ENCODE results near the gene GATA6. TPM values are rescaled to one million over a fixed set of nuclear protein-coding genes. Genes with fewer than 3 reads are reported as not detected.
"Not testable (repeated sequence)": the region's sequence is repeated elsewhere in the genome, so short reads cannot be mapped to it uniquely, and the experiment has no call there.

GATA6 gene
- total RNA-seq, 2 donors from 2014 or later: not detected

- Mint-ChIP-seq H3K36me3 (no peaks in the 10 kb centered on the region), H3K4me1 (ENCODE audit: low read depth in 2 of 2) (peaks cover 0 to 5% of the 10 kb centered on the region in 2 donors), H3K27ac (no peak overlapping the region), H3K27me3 (peaks cover 12 to 25% of the 10 kb centered on the region in 2 donors), H3K4me3 (no peak overlapping the region), H3K9me3 (no peaks in the 10 kb centered on the region)
- ATAC-seq (no peak), DNase-seq (ENCODE audit: low spot score) (no peak)
Observed at GRCh38 chr18:22180722-22181121, 11.3 kb downstream of the GATA6 start.

- ATAC-seq (no peak), DNase-seq (ENCODE audit: low spot score) (no peak)
- H3K4me1 Mint-ChIP-seq (ENCODE audit: low read depth in 2 of 2): no peaks in the 10 kb centered on the region
- H3K27ac Mint-ChIP-seq: no peak overlapping the region
- H3K27me3 Mint-ChIP-seq: peaks cover 4 to 11% of the 10 kb centered on the region in 2 donors
- no peaks in the 10 kb centered on the region for H3K9me3 Mint-ChIP-seq
- no peak overlapping the region for H3K4me3 Mint-ChIP-seq
- H3K36me3 Mint-ChIP-seq: no peaks in the 10 kb centered on the region
Observed at GRCh38 chr18:22182884-22183697, 13.7 kb downstream of the GATA6 start.

GRCh38 chr18:22183698-22184170 is 14.3 kb downstream of the GATA6 start:
- Mint-ChIP-seq H3K27ac (no peak overlapping the region), H3K27me3 (peaks cover 9 to 16% of the 10 kb centered on the region in 2 donors), H3K36me3 (no peaks in the 10 kb centered on the region), H3K9me3 (no peaks in the 10 kb centered on the region), H3K4me1 (ENCODE audit: low read depth in 2 of 2) (no peaks in the 10 kb centered on the region), H3K4me3 (no peak overlapping the region)
- no peak for DNase-seq (ENCODE audit: low spot score)
- no peak for ATAC-seq

- ATAC-seq; H3K9me3 Mint-ChIP-seq; H3K27ac Mint-ChIP-seq; DNase-seq (ENCODE audit: low spot score); H3K4me3 Mint-ChIP-seq; H3K4me1 Mint-ChIP-seq (ENCODE audit: low read depth in 2 of 2); H3K36me3 Mint-ChIP-seq: not testable (repeated sequence)
- H3K27me3 Mint-ChIP-seq: peaks cover 12 to 16% of the 10 kb centered on the region in 2 donors
Observed at GRCh38 chr18:22184573-22184972, 15.2 kb downstream of the GATA6 start.

- no peaks in the 10 kb centered on the region for H3K9me3 Mint-ChIP-seq
- no peak overlapping the region for H3K4me3 Mint-ChIP-seq
- no peak overlapping the region for H3K27ac Mint-ChIP-seq
- no peak for DNase-seq (ENCODE audit: low spot score)
- peak in 1 of 2 donors; percentile 27 for ATAC-seq
- no peaks in the 10 kb centered on the region for H3K36me3 Mint-ChIP-seq
- H3K4me1 Mint-ChIP-seq (ENCODE audit: low read depth in 2 of 2): no peaks in the 10 kb centered on the region
- peaks cover 8 to 10% of the 10 kb centered on the region in 2 donors for H3K27me3 Mint-ChIP-seq
Observed at GRCh38 chr18:22185273-22185672, 15.9 kb downstream of the GATA6 start.

- DNase-seq (ENCODE audit: low spot score): no peak
- Mint-ChIP-seq H3K27ac (no peak overlapping the region), H3K36me3 (no peaks in the 10 kb centered on the region), H3K4me3 (no peak overlapping the region), H3K27me3 (peaks cover 12 to 14% of the 10 kb centered on the region in 2 donors), H3K9me3 (no peaks in the 10 kb centered on the region), H3K4me1 (ENCODE audit: low read depth in 2 of 2) (peaks cover 3 to 4% of the 10 kb centered on the region in 2 donors)
- ATAC-seq: no peak
Observed at GRCh38 chr18:22185771-22186386, 16.5 kb downstream of the GATA6 start.

- no peak overlapping the region for H3K27ac Mint-ChIP-seq
- H3K4me3 Mint-ChIP-seq: no peak overlapping the region
- H3K36me3 Mint-ChIP-seq: no peaks in the 10 kb centered on the region
- DNase-seq (ENCODE audit: low spot score) (no peak), ATAC-seq (no peak)
- H3K27me3 Mint-ChIP-seq: peaks cover 12 to 17% of the 10 kb centered on the region in 2 donors
- H3K9me3 Mint-ChIP-seq: no peaks in the 10 kb centered on the region
- H3K4me1 Mint-ChIP-seq (ENCODE audit: low read depth in 2 of 2): peaks cover 4 to 5% of the 10 kb centered on the region in 2 donors
Observed at GRCh38 chr18:22186484-22186971, 17.1 kb downstream of the GATA6 start.

- ATAC-seq: no peak
- H3K4me3 Mint-ChIP-seq: no peak overlapping the region
- peaks cover 17 to 21% of the 10 kb centered on the region in 2 donors for H3K27me3 Mint-ChIP-seq
- H3K36me3 Mint-ChIP-seq: no peaks in the 10 kb centered on the region
- DNase-seq (ENCODE audit: low spot score): no peak
- peaks cover 4 to 5% of the 10 kb centered on the region in 2 donors for H3K4me1 Mint-ChIP-seq (ENCODE audit: low read depth in 2 of 2)
- H3K27ac Mint-ChIP-seq: no peak overlapping the region
- H3K9me3 Mint-ChIP-seq: no peaks in the 10 kb centered on the region
Observed at GRCh38 chr18:22188559-22189267, 19.3 kb downstream of the GATA6 start.

- Mint-ChIP-seq H3K9me3 (no peaks in the 10 kb centered on the region), H3K36me3 (no peaks in the 10 kb centered on the region), H3K4me3 (no peak overlapping the region), H3K27ac (no peak overlapping the region), H3K27me3 (peaks cover 17 to 24% of the 10 kb centered on the region in 2 donors), H3K4me1 (ENCODE audit: low read depth in 2 of 2) (peaks cover 4 to 5% of the 10 kb centered on the region in 2 donors)
- ATAC-seq (no peak), DNase-seq (ENCODE audit: low spot score) (no peak)
Observed at GRCh38 chr18:22189449-22190166, 20.2 kb downstream of the GATA6 start.

GRCh38 chr18:22191346-22191695 is 21.9 kb downstream of the GATA6 start:
- DNase-seq (ENCODE audit: low spot score) (no peak), ATAC-seq (no peak)
- H3K9me3 Mint-ChIP-seq: no peaks in the 10 kb centered on the region
- H3K4me1 Mint-ChIP-seq (ENCODE audit: low read depth in 2 of 2): peaks cover 4 to 5% of the 10 kb centered on the region in 2 donors
- H3K4me3 Mint-ChIP-seq: no peak overlapping the region
- peaks cover 17 to 31% of the 10 kb centered on the region in 2 donors for H3K27me3 Mint-ChIP-seq
- H3K27ac Mint-ChIP-seq: no peak overlapping the region
- H3K36me3 Mint-ChIP-seq: no peaks in the 10 kb centered on the region

GRCh38 chr18:22191923-22192322 is 22.5 kb downstream of the GATA6 start:
- H3K27ac Mint-ChIP-seq: no peak overlapping the region
- H3K9me3 Mint-ChIP-seq: no peaks in the 10 kb centered on the region
- ATAC-seq (no peak), DNase-seq (ENCODE audit: low spot score) (no peak)
- peaks cover 17 to 31% of the 10 kb centered on the region in 2 donors for H3K27me3 Mint-ChIP-seq
- peaks cover 4 to 5% of the 10 kb centered on the region in 2 donors for H3K4me1 Mint-ChIP-seq (ENCODE audit: low read depth in 2 of 2)
- H3K4me3 Mint-ChIP-seq: no peak overlapping the region
- no peaks in the 10 kb centered on the region for H3K36me3 Mint-ChIP-seq

- no peak for ATAC-seq
- peaks cover 4 to 5% of the 10 kb centered on the region in 2 donors for H3K4me1 Mint-ChIP-seq (ENCODE audit: low read depth in 2 of 2)
- no peaks in the 10 kb centered on the region for H3K36me3 Mint-ChIP-seq
- DNase-seq (ENCODE audit: low spot score): no peak
- peaks cover 22 to 31% of the 10 kb centered on the region in 2 donors for H3K27me3 Mint-ChIP-seq
- no peaks in the 10 kb centered on the region for H3K9me3 Mint-ChIP-seq
- H3K27ac Mint-ChIP-seq: no peak overlapping the region
- H3K4me3 Mint-ChIP-seq: no peak overlapping the region
Observed at GRCh38 chr18:22193466-22193865, 24.1 kb downstream of the GATA6 start.

GRCh38 chr18:22194151-22194598 is 24.8 kb downstream of the GATA6 start:
- H3K4me1 Mint-ChIP-seq (ENCODE audit: low read depth in 2 of 2): peaks cover 4 to 5% of the 10 kb centered on the region in 2 donors
- no peaks in the 10 kb centered on the region for H3K36me3 Mint-ChIP-seq
- no peak for ATAC-seq
- H3K4me3 Mint-ChIP-seq: no peak overlapping the region
- H3K9me3 Mint-ChIP-seq: no peaks in the 10 kb centered on the region
- DNase-seq (ENCODE audit: low spot score): no peak
- H3K27ac Mint-ChIP-seq: no peak overlapping the region
- H3K27me3 Mint-ChIP-seq: peaks cover 27 to 33% of the 10 kb centered on the region in 2 donors

Data from natural killer cell treated with Interleukin-12 subunit alpha and Interleukin-12 subunit beta and Interleukin-15 and Interleukin-18, amount 100 ng/mL, for 72 hours (primary cell).